Natural killer cell (primary cell): ENCODE results near the gene MSMO1. TPM values are rescaled to one million over a fixed set of nuclear protein-coding genes. Genes with fewer than 3 reads are reported as not detected.

Source experiments
- ATAC-seq, 3 donors: fragments of 150-1000 bp in 2 of 3; fragments of 200-7000 bp in 1 of 3; cut with Tn5 transposase; 1 replicate in 1 of 3; 2 replicates in 2 of 3; pipeline ENCODE4 v1.10.0; 2021; ENCODE audit warnings: mild to moderate bottlenecking in 2 of 3, moderate library complexity in 2 of 3
- DNase-seq, 2 donors: peaks; one replicate each; pipeline versions ENCODE4 v3.0.0 to v3.0.0-alpha.2; 2013 to 2021; ENCODE audit warnings: mixed read lengths in 1 of 2
- H3K27ac ChIP-seq: one replicate; pipeline ENCODE4 v1.5.1; 2013; ENCODE audit warnings: mild to moderate bottlenecking, low read length
- H3K27me3 ChIP-seq: one replicate; pipeline ENCODE4 v1.6.1; 2013; ENCODE audit warnings: low read length; ENCODE audit not compliant: control insufficient read depth, insufficient read depth
- H3K36me3 ChIP-seq: one replicate; pipeline ENCODE4 v1.6.1; 2013; ENCODE audit warnings: low read length; ENCODE audit not compliant: control insufficient read depth, insufficient read depth
- H3K4me1 ChIP-seq: one replicate; pipeline ENCODE4 v1.6.1; 2013; ENCODE audit warnings: low read length; ENCODE audit not compliant: control insufficient read depth, insufficient read depth
- H3K4me3 ChIP-seq: one replicate; pipeline ENCODE4 v1.5.1; 2013; ENCODE audit warnings: low read length
- H3K9me3 ChIP-seq: one replicate; pipeline ENCODE4 v1.6.1; 2013; ENCODE audit warnings: low read length; ENCODE audit not compliant: control insufficient read depth, insufficient read depth
- H3K27ac Mint-ChIP-seq, 2 donors: one replicate each; pipeline ENCODE4 v1.8.0; 2022; ENCODE audit warnings: mild to moderate bottlenecking in 2 of 2, mixed read lengths in 2 of 2, moderate library complexity in 1 of 2
- H3K27me3 Mint-ChIP-seq, 2 donors: one replicate each; pipeline ENCODE4 v1.8.0; 2022; ENCODE audit warnings: low read depth in 2 of 2, mixed read lengths in 2 of 2
- H3K36me3 Mint-ChIP-seq: one replicate; pipeline ENCODE4 v1.8.0; 2022; ENCODE audit warnings: mixed read lengths
- H3K4me1 Mint-ChIP-seq, 2 donors: one replicate each; pipeline ENCODE4 v1.8.0; 2022; ENCODE audit warnings: mixed read lengths in 2 of 2
- H3K4me3 Mint-ChIP-seq: one replicate; pipeline ENCODE4 v1.8.0; 2022; ENCODE audit warnings: mild to moderate bottlenecking, moderate library complexity, mixed read lengths
- H3K9me3 Mint-ChIP-seq, 2 donors: one replicate each; pipeline ENCODE4 v1.8.0; 2022; ENCODE audit warnings: mixed read lengths in 2 of 2
- WGBS: methylation state at CpG from one replicate; pipeline ENCODE4 v1.1.7; 2013; ENCODE audit warnings: missing lambda C conversion rate; ENCODE audit not compliant: insufficient coverage; 5-methylcytosine and 5-hydroxymethylcytosine counted together
- intact Hi-C: fragments of 100-400 bp; cut with micrococcal nuclease; formaldehyde crosslinking; loops from one replicate; pipeline ENCODE4 v1.14.2; 2022
- total RNA-seq, 4 donors: library from RNA; stranded (reverse); fragments of 120-200 nt in 1 of 4; gene quantifications; one replicate each; pipeline versions ENCODE4 v1.2.3 to v1.2.4, GENCODE V29; 2013 to 2022
- TF ChIP-seq, protein P1 (sequence below): fragments of 200-600 bp; IDR thresholded peaks from one replicate; pipeline ENCODE4 v1.8.0; 2022; ENCODE audit warnings: antibody characterized with exemption

Gene MSMO1
- total RNA-seq, 3 donors from 2014 or later (not counting 1 experiment from before 2014, with no cell fraction given) = 22.5 to 27.7 (median 23.9) TPM

DNA sequence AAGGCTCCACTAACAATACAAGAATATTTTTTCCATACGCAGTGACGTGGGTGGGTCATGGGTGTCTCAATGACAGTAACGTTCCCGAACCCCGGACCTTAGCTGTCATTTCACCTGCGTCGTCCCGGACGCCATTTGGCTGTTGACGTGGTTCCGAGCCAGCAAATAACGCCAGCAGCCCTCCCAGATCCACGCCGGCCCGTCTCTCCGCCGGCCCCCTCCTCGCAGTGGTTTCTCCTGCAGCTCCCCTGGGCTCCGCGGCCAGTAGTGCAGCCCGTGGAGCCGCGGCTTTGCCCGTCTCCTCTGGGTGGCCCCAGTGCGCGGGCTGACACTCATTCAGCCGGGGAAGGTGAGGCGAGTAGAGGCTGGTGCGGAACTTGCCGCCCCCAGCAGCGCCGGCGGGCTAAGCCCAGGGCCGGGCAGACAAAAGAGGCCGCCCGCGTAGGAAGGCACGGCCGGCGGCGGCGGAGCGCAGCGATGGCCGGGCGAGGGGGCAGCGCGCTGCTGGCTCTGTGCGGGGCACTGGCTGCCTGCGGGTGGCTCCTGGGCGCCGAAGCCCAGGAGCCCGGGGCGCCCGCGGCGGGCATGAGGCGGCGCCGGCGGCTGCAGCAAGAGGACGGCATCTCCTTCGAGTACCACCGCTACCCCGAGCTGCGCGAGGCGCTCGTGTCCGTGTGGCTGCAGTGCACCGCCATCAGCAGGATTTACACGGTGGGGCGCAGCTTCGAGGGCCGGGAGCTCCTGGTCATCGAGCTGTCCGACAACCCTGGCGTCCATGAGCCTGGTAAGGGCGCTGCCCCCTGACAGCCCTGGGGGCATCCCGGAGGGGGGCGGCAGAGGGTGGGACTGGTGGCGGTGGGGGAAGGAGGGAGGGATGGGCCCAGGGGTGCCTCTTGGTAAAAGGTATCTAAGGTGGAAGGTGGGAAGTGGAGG is 51.5 kb downstream of the MSMO1 start, which contains the start of gene CPE:
Gene CPE (plus strand): TSS at position 264 of the 933 bp plus-strand sequence. CDS start 214 bp downstream, at position 478.
- peaks cover 45 to 61% of the 10 kb centered on the region in 2 donors for H3K27me3 Mint-ChIP-seq
- peaks cover 33% of the 10 kb centered on the region for H3K27me3 ChIP-seq

GRCh38 chr4:165379678-165380064 is 52.2 kb downstream of the MSMO1 start:
- peaks cover 8% of the 10 kb centered on the region for H3K4me1 ChIP-seq
- Mint-ChIP-seq H3K36me3 (no peaks in the 10 kb centered on the region), H3K4me3 (no peak overlapping the region), H3K4me1 (peaks cover 0 to 8% of the 10 kb centered on the region in 2 donors), H3K9me3 (no peaks in the 10 kb centered on the region), H3K27me3 (peaks cover 39 to 54% of the 10 kb centered on the region in 2 donors), H3K27ac (no peak overlapping the region)
- DNase-seq = no peak
- no peaks in the 10 kb centered on the region for H3K36me3 ChIP-seq
- TF ChIP-seq, protein P1, sequence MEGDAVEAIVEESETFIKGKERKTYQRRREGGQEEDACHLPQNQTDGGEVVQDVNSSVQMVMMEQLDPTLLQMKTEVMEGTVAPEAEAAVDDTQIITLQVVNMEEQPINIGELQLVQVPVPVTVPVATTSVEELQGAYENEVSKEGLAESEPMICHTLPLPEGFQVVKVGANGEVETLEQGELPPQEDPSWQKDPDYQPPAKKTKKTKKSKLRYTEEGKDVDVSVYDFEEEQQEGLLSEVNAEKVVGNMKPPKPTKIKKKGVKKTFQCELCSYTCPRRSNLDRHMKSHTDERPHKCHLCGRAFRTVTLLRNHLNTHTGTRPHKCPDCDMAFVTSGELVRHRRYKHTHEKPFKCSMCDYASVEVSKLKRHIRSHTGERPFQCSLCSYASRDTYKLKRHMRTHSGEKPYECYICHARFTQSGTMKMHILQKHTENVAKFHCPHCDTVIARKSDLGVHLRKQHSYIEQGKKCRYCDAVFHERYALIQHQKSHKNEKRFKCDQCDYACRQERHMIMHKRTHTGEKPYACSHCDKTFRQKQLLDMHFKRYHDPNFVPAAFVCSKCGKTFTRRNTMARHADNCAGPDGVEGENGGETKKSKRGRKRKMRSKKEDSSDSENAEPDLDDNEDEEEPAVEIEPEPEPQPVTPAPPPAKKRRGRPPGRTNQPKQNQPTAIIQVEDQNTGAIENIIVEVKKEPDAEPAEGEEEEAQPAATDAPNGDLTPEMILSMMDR = no peak
- peaks cover 32% of the 10 kb centered on the region for H3K27me3 ChIP-seq
- no peak for ATAC-seq
- no peaks in the 10 kb centered on the region for H3K9me3 ChIP-seq
- intact Hi-C loops = no loop called here
- no peak overlapping the region for H3K4me3 ChIP-seq
- no peak overlapping the region for H3K27ac ChIP-seq
- 94% methylated on average over 8 of the region's 11 CpGs for WGBS

More for the DNA sequence above, 51.5 kb downstream of the MSMO1 start, which contains the start of gene CPE:
- 3% methylated on average over 81 of the region's 82 CpGs for WGBS
- H3K9me3 Mint-ChIP-seq = peaks cover 0 to 5% of the 10 kb centered on the region in 2 donors
- Histone ChIP-seq H3K4me1 (peaks cover 8% of the 10 kb centered on the region), H3K27ac (no peak within 1 kb of the TSS), H3K36me3 (no peaks in the 10 kb centered on the region), H3K4me3 (peak within 1 kb of the TSS; percentile 13), H3K9me3 (no peaks in the 10 kb centered on the region)
- TF ChIP-seq, protein P1 = no peak
- DNase-seq (peak; percentile 25 to 67), ATAC-seq (peak; percentile 83 to 94 (median 90))
- peaks cover 0 to 8% of the 10 kb centered on the region in 2 donors for H3K4me1 Mint-ChIP-seq
- intact Hi-C loops = no loop called here
- H3K4me3 Mint-ChIP-seq = peak within 1 kb of the TSS; percentile 62
- no peak within 1 kb of the TSS for H3K27ac Mint-ChIP-seq
- H3K36me3 Mint-ChIP-seq = no peaks in the 10 kb centered on the region

DNA sequence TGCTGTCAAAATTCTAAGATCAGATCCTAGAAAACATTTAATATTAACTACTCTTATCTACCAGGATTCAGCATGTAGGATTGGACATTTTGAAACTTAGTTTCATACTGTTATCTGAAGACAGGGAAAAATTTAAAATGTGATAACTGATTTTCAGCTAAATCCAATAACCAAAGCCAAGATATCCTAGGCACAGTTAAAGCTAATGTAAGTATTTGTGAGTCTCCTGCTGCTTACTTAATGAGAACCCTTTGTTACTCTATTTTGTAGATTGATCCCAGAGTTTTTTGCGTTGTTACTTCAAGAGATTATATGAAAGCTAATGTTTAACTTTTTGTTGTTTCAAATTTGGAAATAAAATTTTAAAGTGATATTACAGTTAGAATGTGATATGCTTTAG is 53.3 kb downstream of the MSMO1 start:
- Histone ChIP-seq H3K36me3 (no peaks in the 10 kb centered on the region), H3K9me3 (no peaks in the 10 kb centered on the region), H3K4me1 (peaks cover 8% of the 10 kb centered on the region), H3K27ac (no peak overlapping the region), H3K27me3 (peaks cover 27% of the 10 kb centered on the region), H3K4me3 (no peak overlapping the region)
- Mint-ChIP-seq H3K4me3 (no peak overlapping the region), H3K27me3 (peaks cover 37 to 49% of the 10 kb centered on the region in 2 donors), H3K4me1 (peaks cover 0 to 8% of the 10 kb centered on the region in 2 donors), H3K9me3 (no peaks in the 10 kb centered on the region), H3K27ac (no peak overlapping the region), H3K36me3 (no peaks in the 10 kb centered on the region)
- intact Hi-C loops = no loop called here
- DNase-seq (no peak), ATAC-seq (no peak)
- TF ChIP-seq, protein P1 = no peak
- 93% methylated on average over 1 of the region's 1 CpG for WGBS
